Neutrophil (primary cell): ENCODE measurements around the gene BMI1.

Experiments
- H3K27ac ChIP-seq: fragments of 200-600 bp; sonication (generic); 2 replicates; pipeline ENCODE4 v1.5.1; 2016; ENCODE audit warnings: mild to moderate bottlenecking, moderate library complexity
- H3K27me3 ChIP-seq: fragments of 200-600 bp; sonication (generic); 2 replicates; pipeline ENCODE4 v1.6.0; 2016; ENCODE audit warnings: mild to moderate bottlenecking
- H3K36me3 ChIP-seq: fragments of 200-600 bp; sonication (generic); 2 replicates; pipeline ENCODE4 v1.5.1; 2017
- H3K4me1 ChIP-seq, 2 experiments: fragments of 200-600 bp in 1 of 2; sonication (generic) in 1 of 2; 1 replicate in 1 of 2; 2 replicates in 1 of 2; pipeline versions ENCODE4 v1.5.1 to v1.6.1; 2013 to 2016; ENCODE audit warnings: low read depth in 1 of 2, low read length in 1 of 2, mild to moderate bottlenecking in 1 of 2, moderate library complexity in 1 of 2; ENCODE audit not compliant: control insufficient read depth in 1 of 2, insufficient read depth in 1 of 2
- H3K4me3 ChIP-seq, 2 experiments: fragments of 200-600 bp in 1 of 2; sonication (generic) in 1 of 2; 1 replicate in 1 of 2; 2 replicates in 1 of 2; pipeline ENCODE4 v1.5.1; 2013 to 2016; ENCODE audit warnings: low read depth in 1 of 2, low read length in 1 of 2, mild to moderate bottlenecking in 1 of 2, moderate library complexity in 1 of 2
- H3K9me3 ChIP-seq: fragments of 200-600 bp; sonication (generic); 2 replicates; pipeline ENCODE4 v1.5.1; 2016
- CTCF ChIP-seq: fragments of 200-600 bp; sonication (generic); IDR thresholded peaks from 2 replicates; pipeline ENCODE4 v1.5.1; 2016; ENCODE audit warnings: antibody characterized with exemption

The BMI1 gene

GRCh38 chr10:22323538-22324305 is 2.8 kb downstream of the BMI1 start:
- Histone ChIP-seq H3K27ac (no peak overlapping the region), H3K9me3 (no peaks in the 10 kb centered on the region), H3K4me3 (no peak overlapping the region), H3K27me3 (peaks cover 71% of the 10 kb centered on the region), H3K4me1 (peaks cover 31 to 33% of the 10 kb centered on the region in 2 experiments), H3K36me3 (no peaks in the 10 kb centered on the region)
- TF ChIP-seq CTCF = no peak

GRCh38 chr10:22324413-22324812 is 3.5 kb downstream of the BMI1 start:
- Histone ChIP-seq H3K36me3 (no peaks in the 10 kb centered on the region), H3K4me3 (peak overlapping the region; percentile 76 to 79), H3K27me3 (peaks cover 69% of the 10 kb centered on the region), H3K4me1 (peaks cover 31 to 33% of the 10 kb centered on the region in 2 experiments), H3K27ac (no peak overlapping the region), H3K9me3 (no peaks in the 10 kb centered on the region)
- no peak for TF ChIP-seq CTCF

- Histone ChIP-seq H3K27ac (no peak overlapping the region), H3K36me3 (no peaks in the 10 kb centered on the region), H3K4me3 (peak overlapping the region; percentile 76 to 79), H3K27me3 (peaks cover 65% of the 10 kb centered on the region), H3K4me1 (peaks cover 29% of the 10 kb centered on the region in 2 experiments), H3K9me3 (no peaks in the 10 kb centered on the region)
- TF ChIP-seq CTCF = no peak
These were observed 4.0 kb downstream of the BMI1 start for GRCh38 chr10:22324893-22325271.

GRCh38 chr10:22325272-22326144 is 4.6 kb downstream of the BMI1 start:
- Histone ChIP-seq H3K27me3 (peaks cover 61% of the 10 kb centered on the region), H3K4me1 (peaks cover 25% of the 10 kb centered on the region in 2 experiments), H3K9me3 (no peaks in the 10 kb centered on the region), H3K4me3 (peak overlapping the region; percentile 76 to 79), H3K27ac (peak overlapping the region; percentile 50), H3K36me3 (no peaks in the 10 kb centered on the region)
- TF ChIP-seq CTCF = no peak

- Histone ChIP-seq H3K27me3 (peaks cover 56% of the 10 kb centered on the region), H3K27ac (peak overlapping the region; percentile 50), H3K36me3 (no peaks in the 10 kb centered on the region), H3K4me3 (peak overlapping the region; percentile 76 to 79), H3K4me1 (peaks cover 25% of the 10 kb centered on the region in 2 experiments), H3K9me3 (no peaks in the 10 kb centered on the region)
- no peak for TF ChIP-seq CTCF
These were observed 5.3 kb downstream of the BMI1 start for GRCh38 chr10:22326145-22326702.
